Transverse colon (tissue), 4 donors: ENCODE results near the gene MRPL37. TPM values are rescaled to one million over a fixed set of nuclear protein-coding genes. Genes with fewer than 3 reads are reported as not detected.

ENCODE experiments used
- DNase-seq: peaks from one replicate; pipeline ENCODE4 v3.0.0-alpha.2; 2019
- H3K27ac ChIP-seq, 4 donors: fragments of 200-600 bp; sonication (generic); 2 replicates each; pipeline ENCODE4 v1.5.1; 2016 to 2018; ENCODE audit warnings: inconsistent platforms in 4 of 4
- H3K27me3 ChIP-seq: fragments of 200-600 bp; sonication (generic); 2 replicates; pipeline ENCODE4 v1.5.1; 2017; ENCODE audit warnings: inconsistent platforms
- H3K36me3 ChIP-seq, 4 donors: fragments of 200-600 bp; sonication (generic); 2 replicates each; pipeline ENCODE4 v1.5.1; 2017 to 2019; ENCODE audit warnings: inconsistent platforms in 4 of 4
- H3K4me1 ChIP-seq, 4 donors: fragments of 200-600 bp; sonication (generic); 2 replicates each; pipeline ENCODE4 v1.5.1; 2017 to 2020; ENCODE audit warnings: inconsistent platforms in 4 of 4
- H3K4me3 ChIP-seq, 4 donors: fragments of 200-600 bp; sonication (generic); 1 replicate in 1 of 4; 2 replicates in 3 of 4; pipeline versions ENCODE4 v1.5.1 to v1.6.1; 2017 to 2019; ENCODE audit warnings: inconsistent platforms in 4 of 4
- H3K9me3 ChIP-seq, 2 donors: fragments of 200-600 bp; sonication (generic); 2 replicates each; pipeline ENCODE4 v1.5.1; 2017 to 2019; ENCODE audit warnings: inconsistent platforms in 2 of 2
- CTCF ChIP-seq, 5 experiments: fragments of 200-600 bp in 3 of 5; fragments of 450-650 bp in 2 of 5; sonication (generic) in 3 of 5; IDR thresholded peaks; 1 replicate in 2 of 5; 2 replicates in 3 of 5; pipeline ENCODE4 v1.5.1; 2016 to 2017; ENCODE audit warnings: antibody characterized with exemption in 5 of 5, inconsistent platforms in 3 of 5, mild to moderate bottlenecking in 2 of 5, moderate library complexity in 1 of 5
- EP300 ChIP-seq: sonication (generic); formaldehyde crosslinking; IDR thresholded peaks from one replicate; pipeline ENCODE4 v1.6.1; 2017; ENCODE audit warnings: antibody characterized with exemption, low read depth
- POLR2A ChIP-seq: fragments of 450-650 bp; IDR thresholded peaks from one replicate; pipeline ENCODE4 v1.6.1; 2016; ENCODE audit warnings: antibody characterized with exemption, mild to moderate bottlenecking, moderate library complexity
- POLR2AphosphoS5 ChIP-seq, 3 donors: sonication (generic); formaldehyde crosslinking; IDR thresholded peaks; one replicate each; pipeline ENCODE4 v1.6.1; 2016; ENCODE audit warnings: antibody characterized with exemption in 3 of 3
- WGBS, 2 donors: methylation state at CpG; one replicate each; pipeline ENCODE4 v1.1.5; 2018; ENCODE audit warnings: low coverage in 1 of 2; 5-methylcytosine and 5-hydroxymethylcytosine counted together
- in situ Hi-C, 4 donors: fragments of 200-750 bp; cut with MboI; loops; one replicate each; pipeline versions ENCODE4 v1.15.0 to v1.15.1; 2017; ENCODE audit warnings: low sequenced_read_pairs in 3 of 4, low pct_ligation_motif_present in 1 of 4, low pct_unique_long_range_greater_than_20kb in 1 of 4
- intact Hi-C: fragments of 100-400 bp; cut with DNase I; formaldehyde crosslinking; loops from one replicate; pipeline ENCODE4 v1.15.1; 2023; ENCODE audit warnings: low total_unique reads
- total RNA-seq, 4 donors: library from RNA; depleted of rRNA; stranded (reverse); fragments of >200 nt; gene quantifications; one replicate each; pipeline ENCODE4 v1.1.0, GENCODE V29; 2016

Gene MRPL37
- total RNA-seq: 100 to 1,000 TPM in 1 of 4 donors, 10 to 100 TPM in 2, 1 to 10 TPM in 1; 9.7 to 122 (median 57.8) TPM

- Histone ChIP-seq H3K9me3 (no peaks in the 10 kb centered on the region), H3K27ac (peak within 1 kb of the TSS; percentile 80 to 87 (median 82)), H3K4me1 (peaks cover 10 to 28% (median 23%) of the 10 kb centered on the region in 4 donors), H3K36me3 (no peaks in the 10 kb centered on the region), H3K27me3 (no peaks in the 10 kb centered on the region), H3K4me3 (peak within 1 kb of the TSS; percentile 84 to 97 (median 90))
- in situ Hi-C loops (loop anchor here in 1 of 4 donors (25.0 kb wide), 1 partner anchor 187 kb away; no protein-coding TSS in a partner anchor), intact Hi-C loops (loop anchor here (5.0 kb wide), 1 partner anchor 287 kb away; no protein-coding TSS in a partner anchor)
- TF ChIP-seq POLR2AphosphoS5 (IDR thresholded peaks at IDR 0.05): peak; percentile 36 to 55 (median 48)
- no peak for TF ChIP-seq EP300
- no peak for TF ChIP-seq CTCF (IDR thresholded peaks at IDR 0.05)
- TF ChIP-seq POLR2A: peak; percentile 55
- WGBS, 2 donors: 0% methylated on average over 1 to 40 of the region's 51 CpGs
- peak; percentile 94 for DNase-seq
These were observed at the start of gene MRPL37, which contains the start of gene CYB5RL for GRCh38 chr1:54199765-54200518. MRPL37 (plus strand) TSS chr1:54200167; CDS start chr1:54200244, 77 bp downstream. CYB5RL (minus strand) TSS chr1:54200030; CDS start chr1:54195616, 4,414 bp downstream.

- WGBS, 2 donors: 74 to 89% methylated on average over 3 to 5 of the region's 5 CpGs
- Histone ChIP-seq H3K9me3 (no peaks in the 10 kb centered on the region), H3K27ac (no peak overlapping the region), H3K27me3 (no peaks in the 10 kb centered on the region), H3K36me3 (no peaks in the 10 kb centered on the region), H3K4me3 (no peak overlapping the region), H3K4me1 (peaks cover 0 to 8% (median 3%) of the 10 kb centered on the region in 4 donors)
- in situ Hi-C loops: no loop called here
- intact Hi-C loops: no loop called here
- no peak for TF ChIP-seq POLR2A
- TF ChIP-seq POLR2AphosphoS5 (IDR thresholded peaks at IDR 0.05): no peak
- no peak for TF ChIP-seq EP300
- TF ChIP-seq CTCF (IDR thresholded peaks at IDR 0.05): no peak
- DNase-seq: no peak
These were observed 49.0 kb upstream of the MRPL37 start for GRCh38 chr1:54151013-54151412.

GRCh38 chr1:54152696-54153095, 47.3 kb upstream of the MRPL37 start, which contains the start of gene CDCP2:
CDCP2 (minus strand) TSS chr1:54153000; CDS start chr1:54152922, 78 bp downstream.
- Histone ChIP-seq H3K4me1 (peaks cover 0 to 8% (median 3%) of the 10 kb centered on the region in 4 donors), H3K36me3 (no peaks in the 10 kb centered on the region), H3K4me3 (no peak within 1 kb of the TSS), H3K9me3 (no peaks in the 10 kb centered on the region), H3K27me3 (no peaks in the 10 kb centered on the region), H3K27ac (no peak within 1 kb of the TSS)
- in situ Hi-C loops (no loop called here), intact Hi-C loops (no loop called here)
- no peak for TF ChIP-seq POLR2AphosphoS5 (IDR thresholded peaks at IDR 0.05)
- no peak for TF ChIP-seq POLR2A
- no peak for TF ChIP-seq EP300
- no peak for TF ChIP-seq CTCF (IDR thresholded peaks at IDR 0.05)
- no peak for DNase-seq
- 83 to 89% methylated on average over 1 to 5 of the region's 5 CpGs for WGBS, 2 donors
